ENCODE data around the gene GARRE1.
"Not testable (repeated sequence)": the region's sequence is repeated elsewhere in the genome, so short reads cannot be mapped to it uniquely, and the experiment has no call there.

Gene GARRE1

GRCh38 chr19:34274284-34274826, 20.0 kb downstream of the GARRE1 start:
- H3K4me3 ChIP-seq (ENCODE audit: low read length in 2 of 2) = no peak overlapping the region
- H3K27ac ChIP-seq (ENCODE audit: low read depth in 2 of 2, low read length in 2 of 2) = no peak overlapping the region
- H3K9ac ChIP-seq (ENCODE audit: low read depth in 1 of 2, low read length in 2 of 2) = no peak overlapping the region
- H3K4me1 ChIP-seq (ENCODE audit: control insufficient read depth in 2 of 2, insufficient read depth in 2 of 2, low read length in 2 of 2) = peaks cover 9 to 23% of the 10 kb centered on the region in 2 donors
- no peaks in the 10 kb centered on the region for H3K9me3 ChIP-seq (ENCODE audit: control insufficient read depth in 2 of 2, low read length in 2 of 2)
- H3K36me3 ChIP-seq (ENCODE audit: control insufficient read depth in 2 of 2, insufficient read depth in 2 of 2, low read length in 2 of 2) = peaks cover 0 to 3% of the 10 kb centered on the region in 2 donors
- H3K27me3 ChIP-seq (ENCODE audit: control insufficient read depth in 2 of 2, insufficient read depth in 2 of 2, low read length in 2 of 2) = no peaks in the 10 kb centered on the region

GRCh38 chr19:34274827-34275625, 20.7 kb downstream of the GARRE1 start:
- Histone ChIP-seq H3K9ac (ENCODE audit: low read depth in 1 of 2, low read length in 2 of 2) (no peak overlapping the region), H3K27me3 (ENCODE audit: control insufficient read depth in 2 of 2, insufficient read depth in 2 of 2, low read length in 2 of 2) (no peaks in the 10 kb centered on the region), H3K27ac (ENCODE audit: low read depth in 2 of 2, low read length in 2 of 2) (no peak overlapping the region), H3K9me3 (ENCODE audit: control insufficient read depth in 2 of 2, low read length in 2 of 2) (no peaks in the 10 kb centered on the region), H3K4me3 (ENCODE audit: low read length in 2 of 2) (no peak overlapping the region), H3K36me3 (ENCODE audit: control insufficient read depth in 2 of 2, insufficient read depth in 2 of 2, low read length in 2 of 2) (peaks cover 0 to 3% of the 10 kb centered on the region in 2 donors), H3K4me1 (ENCODE audit: control insufficient read depth in 2 of 2, insufficient read depth in 2 of 2, low read length in 2 of 2) (peaks cover 5 to 16% of the 10 kb centered on the region in 2 donors)

DNA sequence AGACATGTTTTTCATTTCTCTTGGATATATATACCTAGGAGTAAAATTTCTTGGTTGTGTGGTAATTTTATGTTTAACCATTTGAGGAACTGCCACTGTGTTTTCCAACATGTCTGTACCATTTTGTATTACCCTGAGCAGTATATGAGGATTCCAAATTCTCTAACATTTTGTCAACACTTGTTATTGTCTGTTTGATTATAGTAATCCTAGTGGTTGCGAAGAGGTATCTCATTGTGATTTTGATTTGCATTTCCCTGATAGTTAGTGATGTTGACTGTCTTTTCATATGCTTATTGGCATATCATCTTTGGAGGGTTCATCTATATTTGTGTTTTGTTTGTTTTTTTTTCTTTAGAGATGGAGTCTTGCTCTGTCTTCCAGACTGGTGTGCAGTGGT, 21.4 kb downstream of the GARRE1 start:
- Histone ChIP-seq H3K9me3 (ENCODE audit: control insufficient read depth in 2 of 2, low read length in 2 of 2) (no peaks in the 10 kb centered on the region), H3K4me1 (ENCODE audit: control insufficient read depth in 2 of 2, insufficient read depth in 2 of 2, low read length in 2 of 2) (peaks cover 0 to 9% of the 10 kb centered on the region in 2 donors), H3K9ac (ENCODE audit: low read depth in 1 of 2, low read length in 2 of 2) (no peak overlapping the region), H3K27ac (ENCODE audit: low read depth in 2 of 2, low read length in 2 of 2) (no peak overlapping the region), H3K27me3 (ENCODE audit: control insufficient read depth in 2 of 2, insufficient read depth in 2 of 2, low read length in 2 of 2) (no peaks in the 10 kb centered on the region), H3K36me3 (ENCODE audit: control insufficient read depth in 2 of 2, insufficient read depth in 2 of 2, low read length in 2 of 2) (peaks cover 0 to 3% of the 10 kb centered on the region in 2 donors), H3K4me3 (ENCODE audit: low read length in 2 of 2) (no peak overlapping the region)

GRCh38 chr19:34276614-34277013, 22.3 kb downstream of the GARRE1 start:
- H3K27ac ChIP-seq (ENCODE audit: low read depth in 2 of 2, low read length in 2 of 2) = no peak overlapping the region
- no peaks in the 10 kb centered on the region for H3K27me3 ChIP-seq (ENCODE audit: control insufficient read depth in 2 of 2, insufficient read depth in 2 of 2, low read length in 2 of 2)
- no peak overlapping the region for H3K4me3 ChIP-seq (ENCODE audit: low read length in 2 of 2)
- no peaks in the 10 kb centered on the region for H3K9me3 ChIP-seq (ENCODE audit: control insufficient read depth in 2 of 2, low read length in 2 of 2)
- H3K36me3 ChIP-seq (ENCODE audit: control insufficient read depth in 2 of 2, insufficient read depth in 2 of 2, low read length in 2 of 2) = peaks cover 0 to 3% of the 10 kb centered on the region in 2 donors
- no peak overlapping the region for H3K9ac ChIP-seq (ENCODE audit: low read depth in 1 of 2, low read length in 2 of 2)
- H3K4me1 ChIP-seq (ENCODE audit: control insufficient read depth in 2 of 2, insufficient read depth in 2 of 2, low read length in 2 of 2) = peaks cover 0 to 7% of the 10 kb centered on the region in 2 donors

DNA sequence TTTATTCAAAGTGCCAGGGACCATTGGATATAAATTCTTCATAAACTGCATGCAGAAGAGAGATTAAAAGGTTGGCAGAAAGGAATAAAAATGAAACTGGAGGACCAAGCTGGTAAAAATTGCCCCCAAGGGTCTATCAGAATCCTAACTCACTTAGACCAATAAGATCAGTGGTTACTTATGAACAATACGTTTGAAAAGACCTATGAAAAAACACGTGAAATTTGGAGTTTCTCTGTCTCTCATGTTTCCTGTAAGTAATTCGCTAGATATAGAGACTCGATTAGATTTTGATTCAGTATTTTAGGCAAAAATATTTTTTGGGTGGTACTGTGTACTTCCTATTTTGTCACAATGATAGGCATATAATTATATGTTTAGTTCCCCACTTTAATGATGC, 22.9 kb downstream of the GARRE1 start:
- Histone ChIP-seq H3K9ac (ENCODE audit: low read depth in 1 of 2, low read length in 2 of 2) (no peak overlapping the region), H3K4me1 (ENCODE audit: control insufficient read depth in 2 of 2, insufficient read depth in 2 of 2, low read length in 2 of 2) (peaks cover 0 to 7% of the 10 kb centered on the region in 2 donors)

GRCh38 chr19:34278783-34279182, 24.4 kb downstream of the GARRE1 start:
- Histone ChIP-seq H3K27ac (ENCODE audit: low read depth in 2 of 2, low read length in 2 of 2) (no peak overlapping the region), H3K4me3 (ENCODE audit: low read length in 2 of 2) (no peak overlapping the region), H3K27me3 (ENCODE audit: control insufficient read depth in 2 of 2, insufficient read depth in 2 of 2, low read length in 2 of 2) (no peaks in the 10 kb centered on the region), H3K9me3 (ENCODE audit: control insufficient read depth in 2 of 2, low read length in 2 of 2) (no peaks in the 10 kb centered on the region), H3K36me3 (ENCODE audit: control insufficient read depth in 2 of 2, insufficient read depth in 2 of 2, low read length in 2 of 2) (peaks cover 0 to 3% of the 10 kb centered on the region in 2 donors), H3K4me1 (ENCODE audit: control insufficient read depth in 2 of 2, insufficient read depth in 2 of 2, low read length in 2 of 2) (peaks cover 0 to 7% of the 10 kb centered on the region in 2 donors), H3K9ac (ENCODE audit: low read depth in 1 of 2, low read length in 2 of 2) (no peak overlapping the region)

More for the DNA sequence above, 22.9 kb downstream of the GARRE1 start:
- no peak overlapping the region for H3K27ac ChIP-seq (ENCODE audit: low read depth in 2 of 2, low read length in 2 of 2)
- H3K36me3 ChIP-seq (ENCODE audit: control insufficient read depth in 2 of 2, insufficient read depth in 2 of 2, low read length in 2 of 2) = peaks cover 0 to 3% of the 10 kb centered on the region in 2 donors
- no peaks in the 10 kb centered on the region for H3K27me3 ChIP-seq (ENCODE audit: control insufficient read depth in 2 of 2, insufficient read depth in 2 of 2, low read length in 2 of 2)
- H3K4me3 ChIP-seq (ENCODE audit: low read length in 2 of 2) = no peak overlapping the region
- H3K9me3 ChIP-seq (ENCODE audit: control insufficient read depth in 2 of 2, low read length in 2 of 2) = no peaks in the 10 kb centered on the region

DNA sequence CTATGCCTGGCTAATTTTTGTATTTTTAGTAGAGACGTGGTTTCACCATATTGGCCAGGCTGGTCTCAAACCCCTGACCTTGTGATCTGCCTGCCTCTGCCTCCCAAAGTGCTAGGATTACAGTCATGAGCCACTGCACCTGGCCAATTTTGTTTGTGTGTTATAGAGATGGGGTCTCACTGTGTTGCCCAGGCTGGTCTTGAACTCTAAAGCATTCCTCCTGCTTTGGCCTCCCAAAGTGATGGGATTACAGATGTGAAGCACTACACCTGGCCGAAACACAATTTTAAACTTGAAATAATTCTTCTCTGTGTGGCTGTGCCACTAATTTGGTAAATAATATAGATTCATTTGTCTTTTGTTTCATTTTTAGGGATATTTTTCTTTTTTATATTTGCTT, 27.1 kb downstream of the GARRE1 start:
- H3K9me3 ChIP-seq (ENCODE audit: control insufficient read depth in 2 of 2, low read length in 2 of 2); H3K4me1 ChIP-seq (ENCODE audit: control insufficient read depth in 2 of 2, insufficient read depth in 2 of 2, low read length in 2 of 2); H3K27ac ChIP-seq (ENCODE audit: low read depth in 2 of 2, low read length in 2 of 2); H3K27me3 ChIP-seq (ENCODE audit: control insufficient read depth in 2 of 2, insufficient read depth in 2 of 2, low read length in 2 of 2); H3K36me3 ChIP-seq (ENCODE audit: control insufficient read depth in 2 of 2, insufficient read depth in 2 of 2, low read length in 2 of 2); H3K9ac ChIP-seq (ENCODE audit: low read depth in 1 of 2, low read length in 2 of 2); H3K4me3 ChIP-seq (ENCODE audit: low read length in 2 of 2): not testable (repeated sequence)

DNA sequence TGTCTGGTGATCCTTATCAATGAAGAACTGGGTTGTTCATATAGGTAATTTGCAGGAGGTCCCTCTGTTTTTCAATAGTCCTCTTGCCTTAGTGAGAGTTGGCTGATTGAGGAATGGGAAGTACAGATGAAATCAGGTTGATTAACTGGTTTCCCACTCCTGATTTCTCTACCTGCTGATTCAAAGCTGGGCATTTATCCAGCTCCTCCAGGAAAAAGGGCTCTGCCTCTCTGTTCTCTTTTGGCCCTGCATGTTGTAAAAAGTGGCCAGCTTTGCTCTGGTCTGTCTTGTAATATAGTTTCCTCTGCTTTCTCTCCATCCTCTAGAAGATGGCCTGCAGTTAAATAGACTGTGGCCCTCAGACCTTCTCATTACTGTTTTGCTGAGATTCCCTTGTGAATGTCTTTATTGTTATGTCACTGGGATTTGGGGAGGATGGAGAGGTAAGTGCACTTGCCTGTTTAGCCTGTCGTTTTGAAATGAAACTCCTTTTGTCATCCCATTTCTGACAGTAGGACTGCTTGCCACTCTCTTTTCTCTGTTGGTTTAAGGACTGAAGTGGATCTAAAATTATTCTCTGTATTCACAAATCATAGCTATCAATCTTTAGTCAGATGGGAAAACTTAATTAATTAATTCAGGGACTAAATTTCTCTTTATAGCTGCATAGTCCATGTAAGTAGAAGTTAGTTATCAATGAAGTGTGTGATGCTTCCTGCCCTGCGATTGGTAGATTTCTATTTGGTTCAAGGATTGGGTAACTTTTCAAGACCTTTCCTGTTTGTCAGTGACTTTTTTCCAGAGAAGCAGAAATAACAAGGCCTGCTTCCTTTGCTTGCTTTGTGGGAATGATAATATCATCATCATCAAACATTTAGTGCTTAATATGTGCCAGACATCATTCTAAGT, 28.5 kb downstream of the GARRE1 start:
- peaks cover 0 to 8% of the 10 kb centered on the region in 2 donors for H3K36me3 ChIP-seq (ENCODE audit: control insufficient read depth in 2 of 2, insufficient read depth in 2 of 2, low read length in 2 of 2)
- no peaks in the 10 kb centered on the region for H3K9me3 ChIP-seq (ENCODE audit: control insufficient read depth in 2 of 2, low read length in 2 of 2)
- H3K27ac ChIP-seq (ENCODE audit: low read depth in 2 of 2, low read length in 2 of 2) = no peak overlapping the region
- no peak overlapping the region for H3K4me3 ChIP-seq (ENCODE audit: low read length in 2 of 2)
- no peak overlapping the region for H3K9ac ChIP-seq (ENCODE audit: low read depth in 1 of 2, low read length in 2 of 2)
- no peaks in the 10 kb centered on the region for H3K4me1 ChIP-seq (ENCODE audit: control insufficient read depth in 2 of 2, insufficient read depth in 2 of 2, low read length in 2 of 2)
- no peaks in the 10 kb centered on the region for H3K27me3 ChIP-seq (ENCODE audit: control insufficient read depth in 2 of 2, insufficient read depth in 2 of 2, low read length in 2 of 2)

- Histone ChIP-seq H3K27me3 (ENCODE audit: control insufficient read depth in 2 of 2, insufficient read depth in 2 of 2, low read length in 2 of 2) (no peaks in the 10 kb centered on the region), H3K4me1 (ENCODE audit: control insufficient read depth in 2 of 2, insufficient read depth in 2 of 2, low read length in 2 of 2) (no peaks in the 10 kb centered on the region), H3K27ac (ENCODE audit: low read depth in 2 of 2, low read length in 2 of 2) (no peak overlapping the region), H3K9ac (ENCODE audit: low read depth in 1 of 2, low read length in 2 of 2) (no peak overlapping the region), H3K4me3 (ENCODE audit: low read length in 2 of 2) (no peak overlapping the region), H3K36me3 (ENCODE audit: control insufficient read depth in 2 of 2, insufficient read depth in 2 of 2, low read length in 2 of 2) (peaks cover 0 to 8% of the 10 kb centered on the region in 2 donors), H3K9me3 (ENCODE audit: control insufficient read depth in 2 of 2, low read length in 2 of 2) (no peaks in the 10 kb centered on the region)
Measured at GRCh38 chr19:34284505-34284904, 30.2 kb downstream of the GARRE1 start.

GRCh38 chr19:34287662-34288140, 33.3 kb downstream of the GARRE1 start:
- Histone ChIP-seq H3K4me1 (ENCODE audit: control insufficient read depth in 2 of 2, insufficient read depth in 2 of 2, low read length in 2 of 2) (no peaks in the 10 kb centered on the region), H3K9ac (ENCODE audit: low read depth in 1 of 2, low read length in 2 of 2) (no peak overlapping the region), H3K9me3 (ENCODE audit: control insufficient read depth in 2 of 2, low read length in 2 of 2) (no peaks in the 10 kb centered on the region), H3K36me3 (ENCODE audit: control insufficient read depth in 2 of 2, insufficient read depth in 2 of 2, low read length in 2 of 2) (peaks cover 0 to 8% of the 10 kb centered on the region in 2 donors), H3K4me3 (ENCODE audit: low read length in 2 of 2) (no peak overlapping the region), H3K27ac (ENCODE audit: low read depth in 2 of 2, low read length in 2 of 2) (no peak overlapping the region), H3K27me3 (ENCODE audit: control insufficient read depth in 2 of 2, insufficient read depth in 2 of 2, low read length in 2 of 2) (no peaks in the 10 kb centered on the region)
